Right cardiac atrium (tissue), 5 donors: ENCODE measurements around the gene MRPS18A. TPM values are rescaled to one million over a fixed set of nuclear protein-coding genes. Genes with fewer than 3 reads are reported as not detected.

Experiments used
- ATAC-seq, 2 donors: fragments of 200-7000 bp; cut with Tn5 transposase; one replicate each; pipeline versions ENCODE4 v1.8.0 to v1.9.1; 2020; ENCODE audit warnings: moderate library complexity in 2 of 2, mild to moderate bottlenecking in 1 of 2
- DNase-seq, 3 donors: peaks; one replicate each; pipeline ENCODE4 v3.0.0-alpha.2; 2020
- H3K27ac ChIP-seq: one replicate; pipeline ENCODE4 v1.5.1; 2013; ENCODE audit warnings: mild to moderate bottlenecking, low read length, control low read depth, moderate library complexity
- H3K27me3 ChIP-seq: one replicate; pipeline ENCODE4 v1.6.1; 2013; ENCODE audit not compliant: control insufficient read depth, insufficient read depth
- H3K4me1 ChIP-seq: one replicate; pipeline ENCODE4 v1.6.1; 2013; ENCODE audit warnings: low read length; ENCODE audit not compliant: control insufficient read depth, insufficient read depth
- H3K4me3 ChIP-seq: one replicate; pipeline ENCODE4 v1.5.1; 2013; ENCODE audit warnings: low read length, control low read depth
- H3K9me3 ChIP-seq: one replicate; pipeline ENCODE4 v1.6.1; 2013; ENCODE audit warnings: low read length; ENCODE audit not compliant: control insufficient read depth
- WGBS: extraction: QIAGEN DNeasy Blood & Tissue Kit; methylation state at CpG from one replicate; pipeline ENCODE4 v1.1.7; 2013; 5-methylcytosine and 5-hydroxymethylcytosine counted together
- intact Hi-C, 4 donors: fragments of 100-400 bp; cut with DNase I; formaldehyde crosslinking; loops; one replicate each; pipeline versions ENCODE4 v1.11.0 to v1.14.0; 2022 to 2023
- polyA plus RNA-seq: library from polyadenylated mRNA; stranded (reverse); fragments of 200-250 nt; gene quantifications from one replicate; pipeline ENCODE4 v1.2.3, GENCODE V29; 2013
- total RNA-seq, 4 donors: library from RNA; stranded (reverse); fragmentation: NEBNext Ultra II Directional; extraction: Animal tissue kit (Norgen Biotek cat#: 25700); gene quantifications; one replicate each; pipeline ENCODE4 v1.2.1, GENCODE V29; 2021
- donor health status: healthy with polysubstance abuse.
- donor health status: DM: no; HTN: yes; CAD: no.
- donor health status: DM: no; HTN: no; CAD: no.
- donor health status: DM: no; HTN: yes; CAD: no; lungs with severe emphysema.
- donor health status: DM: yes; HTN: yes; CAD: no.

MRPS18A gene
- total and polyA plus RNA-seq, 5 donors, result 33.1 to 58.0 (median 35.5) TPM

DNA sequence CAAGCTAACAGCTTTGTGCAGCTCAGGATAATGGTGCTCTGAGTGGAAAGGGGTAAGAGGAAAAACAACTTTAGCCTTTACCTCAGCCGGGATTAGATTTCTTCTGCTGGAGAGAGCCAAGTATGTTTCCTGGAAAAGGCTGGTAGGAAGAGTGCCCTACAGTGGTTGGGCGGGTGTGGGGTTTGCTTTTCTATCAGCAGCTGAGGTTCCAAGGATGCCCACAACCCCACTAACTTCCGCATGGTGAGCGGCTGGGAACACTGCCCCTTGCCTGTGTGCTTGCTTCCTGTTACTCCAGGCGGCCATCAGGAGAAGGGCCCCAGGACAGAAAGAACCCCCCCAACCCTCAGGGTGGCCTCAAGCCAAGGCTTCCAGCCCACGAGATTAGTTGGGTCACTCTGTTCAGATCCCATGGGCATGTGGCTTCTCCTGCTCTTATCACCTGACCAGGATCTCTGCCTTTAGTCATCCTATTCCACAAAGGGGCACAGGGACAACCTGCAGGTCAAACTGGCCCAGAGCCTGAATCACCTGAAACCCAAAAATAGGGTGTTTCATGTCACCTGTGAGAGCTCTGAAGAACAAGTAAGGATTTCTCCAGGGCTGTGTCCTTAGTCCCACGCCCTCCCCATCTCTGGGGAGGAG lies 10.5 kb downstream of the MRPS18A start:
- H3K27ac ChIP-seq, result no peak overlapping the region
- intact Hi-C loops, result no loop called here
- DNase-seq, result no peak
- no peaks in the 10 kb centered on the region for H3K9me3 ChIP-seq
- no peaks in the 10 kb centered on the region for H3K27me3 ChIP-seq
- ATAC-seq, result no peak
- no peak overlapping the region for H3K4me3 ChIP-seq
- 74% methylated on average over 7 of the region's 7 CpGs for WGBS
- peaks cover 2% of the 10 kb centered on the region for H3K4me1 ChIP-seq

DNA sequence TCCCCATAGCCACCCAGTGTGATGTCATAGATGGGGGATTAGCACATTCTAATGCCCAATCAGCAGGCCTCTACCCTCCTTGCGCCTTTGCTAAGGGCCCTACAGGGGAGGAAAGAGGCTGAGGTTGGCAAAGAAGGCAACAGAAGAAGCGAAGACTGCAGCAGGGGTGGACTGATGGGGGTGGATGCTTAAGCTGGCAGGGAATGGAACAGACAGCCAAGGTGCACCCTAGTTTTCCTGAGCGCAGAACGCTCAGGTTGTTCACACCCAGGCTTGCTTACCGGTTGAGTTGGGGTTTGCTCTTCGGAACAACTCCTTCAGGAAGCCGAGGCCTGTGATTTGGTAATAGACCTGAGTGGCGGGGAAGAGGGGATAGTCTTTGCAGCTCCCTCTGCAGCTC lies 12.7 kb downstream of the MRPS18A start:
- Histone ChIP-seq H3K9me3 (no peaks in the 10 kb centered on the region), H3K27ac (no peak overlapping the region), H3K4me3 (no peak overlapping the region), H3K27me3 (no peaks in the 10 kb centered on the region), H3K4me1 (peaks cover 2% of the 10 kb centered on the region)
- DNase-seq (no peak), ATAC-seq (no peak)
- WGBS, result 93% methylated on average over 8 of the region's 8 CpGs
- intact Hi-C loops, result no loop called here

DNA sequence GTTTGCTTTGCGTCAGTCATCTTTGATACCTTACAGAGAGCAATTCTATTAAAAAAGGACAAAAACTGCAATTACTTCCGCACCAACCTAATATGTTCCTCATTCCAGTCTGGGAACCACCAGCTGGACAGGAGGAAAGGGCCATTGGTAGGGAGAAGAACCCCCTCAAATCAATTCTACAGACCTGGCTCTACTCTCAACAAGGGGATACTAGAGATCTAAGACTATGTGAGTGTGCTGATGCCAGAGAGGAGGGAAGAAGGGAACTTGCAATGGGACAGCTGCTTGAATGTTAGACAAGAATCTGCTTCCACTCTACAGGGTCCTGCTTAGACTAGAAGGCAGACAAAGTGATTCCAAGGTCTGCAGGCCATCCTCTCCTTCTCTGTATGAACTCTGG lies 13.3 kb downstream of the MRPS18A start:
- Histone ChIP-seq H3K4me1 (peaks cover 8% of the 10 kb centered on the region), H3K4me3 (no peak overlapping the region), H3K9me3 (no peaks in the 10 kb centered on the region), H3K27me3 (no peaks in the 10 kb centered on the region), H3K27ac (no peak overlapping the region)
- DNase-seq, result no peak
- ATAC-seq, result no peak
- 98% methylated on average over 2 of the region's 2 CpGs for WGBS
- intact Hi-C loops, result no loop called here

DNA sequence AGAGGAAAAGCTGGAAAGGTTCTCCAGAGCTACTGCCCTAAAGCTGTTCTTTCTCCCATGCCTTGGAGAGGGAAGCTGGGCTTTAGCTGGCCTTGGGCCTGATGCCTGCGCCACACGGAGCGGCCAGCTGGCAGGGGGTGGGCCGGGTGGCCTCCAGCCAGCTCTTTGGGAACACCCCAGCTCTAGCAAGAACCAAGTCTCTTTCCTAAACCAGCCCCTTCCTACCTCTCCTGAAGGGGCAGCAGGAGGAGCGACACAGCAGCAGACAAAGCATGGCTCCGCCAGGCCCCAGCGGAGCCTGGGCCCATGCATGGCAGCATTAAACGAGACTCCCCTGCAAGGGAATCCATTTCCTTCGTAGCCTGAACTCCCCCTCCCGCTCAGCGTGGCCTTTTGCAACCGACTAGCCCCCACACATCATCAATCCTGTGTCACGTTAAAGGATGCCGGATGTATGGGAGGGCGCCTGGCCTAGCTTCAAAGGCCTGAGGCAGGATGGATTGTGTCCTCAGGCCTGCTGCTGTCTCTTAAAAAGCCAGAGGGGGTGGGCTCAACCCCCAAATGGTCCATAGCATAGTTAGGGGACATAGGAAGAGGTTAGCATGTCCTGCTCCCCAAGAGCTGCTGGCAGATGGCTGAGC lies 14.0 kb downstream of the MRPS18A start:
- Histone ChIP-seq H3K4me1 (peaks cover 15% of the 10 kb centered on the region), H3K4me3 (no peak overlapping the region), H3K27me3 (no peaks in the 10 kb centered on the region), H3K27ac (no peak overlapping the region), H3K9me3 (no peaks in the 10 kb centered on the region)
- intact Hi-C loops, result no loop called here
- WGBS, result 67% methylated on average over 15 of the region's 15 CpGs
- ATAC-seq (no peak), DNase-seq (peak in 1 of 3 donors; percentile 62)

DNA sequence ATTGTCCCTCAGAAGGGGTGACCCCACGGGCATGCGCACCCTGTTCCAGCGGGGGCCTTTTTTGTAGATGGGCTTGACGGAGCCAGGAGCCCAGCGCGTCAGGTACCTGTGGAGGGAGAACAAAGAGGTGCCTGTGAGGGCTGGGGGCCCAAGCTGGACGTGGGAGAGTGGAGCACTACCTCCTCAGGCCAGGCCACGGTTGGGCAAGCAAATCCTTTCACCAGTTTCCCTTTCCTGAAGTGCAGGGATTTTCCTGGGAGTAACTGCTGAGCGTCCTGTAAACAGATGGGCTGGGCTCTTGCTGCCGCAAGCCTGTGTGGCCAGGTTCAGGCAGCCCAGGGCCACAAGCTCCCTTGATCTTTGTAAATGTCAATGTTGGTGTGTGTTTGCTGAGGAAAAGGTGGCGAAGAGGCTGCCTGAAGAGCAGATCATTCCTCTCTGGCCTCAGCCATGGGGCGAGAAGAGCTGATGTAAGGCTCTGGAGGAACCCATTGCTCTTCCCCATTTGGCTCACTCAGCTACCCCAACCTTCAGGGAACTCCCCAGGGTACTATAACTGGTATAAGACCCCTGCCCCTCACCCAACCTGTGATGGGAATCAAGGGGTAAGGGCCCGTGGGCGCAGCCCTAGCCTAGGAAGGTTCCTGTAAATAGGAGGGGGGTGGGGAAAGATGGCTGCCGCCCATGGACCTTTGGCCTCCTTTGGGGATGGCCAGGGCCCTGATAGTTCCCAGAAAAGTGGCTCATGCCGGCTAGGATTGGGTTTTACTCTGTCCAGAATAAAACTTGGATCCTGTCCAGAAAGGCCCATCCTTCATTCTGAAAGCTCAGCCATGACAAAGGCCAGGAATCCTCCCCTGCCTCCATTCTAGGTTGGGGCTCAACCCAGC lies 15.5 kb downstream of the MRPS18A start:
- Histone ChIP-seq H3K27me3 (no peaks in the 10 kb centered on the region), H3K4me1 (peaks cover 21% of the 10 kb centered on the region), H3K27ac (no peak overlapping the region), H3K4me3 (no peak overlapping the region), H3K9me3 (no peaks in the 10 kb centered on the region)
- intact Hi-C loops, result no loop called here
- 83% methylated on average over 16 of the region's 16 CpGs for WGBS
- DNase-seq, result peak in 2 of 3 donors; percentile 44 to 56
- no peak for ATAC-seq

DNA sequence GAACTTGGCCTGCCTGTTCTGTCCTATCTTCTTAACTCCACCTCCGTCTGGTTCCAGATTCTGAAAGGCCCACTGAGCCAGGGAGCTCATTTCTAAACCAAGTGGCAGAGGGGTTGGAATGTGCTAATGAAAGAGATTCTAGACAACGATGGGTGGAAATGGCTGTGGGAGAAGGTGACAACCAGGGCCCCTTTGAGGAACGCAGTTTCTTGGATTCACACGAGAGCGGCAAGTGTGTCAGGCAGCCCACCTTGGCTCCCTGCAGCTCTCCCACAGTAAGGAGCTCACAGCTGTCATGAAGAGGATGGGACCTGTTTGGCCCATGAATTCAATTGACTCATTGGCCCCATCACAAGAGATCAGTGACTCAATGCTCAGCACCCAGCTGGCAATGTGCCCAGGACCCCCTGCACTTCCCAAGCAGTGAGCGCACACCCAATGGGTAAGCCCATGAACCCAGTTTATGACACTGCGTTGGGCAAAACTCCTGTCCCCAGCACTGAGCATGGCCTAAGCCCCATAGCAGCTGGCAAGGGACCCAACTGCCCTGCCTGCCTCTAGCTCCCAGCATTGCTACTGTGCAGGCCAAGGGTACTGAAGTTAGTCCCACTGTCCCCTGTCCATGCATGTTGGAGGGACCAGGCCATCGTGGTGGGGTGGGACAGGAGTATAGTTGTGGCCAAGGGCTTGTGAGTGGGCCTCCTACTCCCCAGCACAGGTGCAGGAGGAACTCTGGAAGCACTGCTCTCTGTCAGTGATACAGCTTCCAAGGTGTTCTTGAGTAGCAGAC lies 16.4 kb downstream of the MRPS18A start:
- H3K27me3 ChIP-seq, result no peaks in the 10 kb centered on the region
- no peaks in the 10 kb centered on the region for H3K9me3 ChIP-seq
- intact Hi-C loops, result no loop called here
- DNase-seq (peak in 1 of 3 donors; percentile 67), ATAC-seq (no peak)
- WGBS, result 86% methylated on average over 8 of the region's 8 CpGs
- no peak overlapping the region for H3K4me3 ChIP-seq
- peaks cover 21% of the 10 kb centered on the region for H3K4me1 ChIP-seq
- H3K27ac ChIP-seq, result no peak overlapping the region

DNA sequence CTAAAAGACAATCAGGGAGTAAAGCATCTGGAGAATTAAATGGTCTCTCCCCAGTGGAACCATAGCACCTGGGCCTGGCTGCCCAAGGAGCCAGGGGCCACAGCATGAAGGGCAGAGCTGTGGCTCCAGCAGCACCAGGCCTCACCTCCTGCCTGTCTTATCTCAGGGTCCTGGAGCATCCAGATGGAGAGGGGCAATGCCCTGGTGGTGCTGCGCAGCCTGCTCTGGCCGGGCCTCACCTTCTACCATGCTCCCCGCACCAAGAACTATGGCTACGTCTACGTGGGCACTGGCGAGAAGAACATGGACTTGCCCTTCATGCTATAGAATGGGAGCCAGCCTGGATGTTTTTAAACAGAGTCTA lies 17.0 kb downstream of the MRPS18A start:
- no peaks in the 10 kb centered on the region for H3K9me3 ChIP-seq
- H3K4me1 ChIP-seq, result peaks cover 21% of the 10 kb centered on the region
- WGBS, result 97% methylated on average over 6 of the region's 6 CpGs
- intact Hi-C loops, result no loop called here
- no peak for DNase-seq
- no peak for ATAC-seq
- no peak overlapping the region for H3K4me3 ChIP-seq
- peak overlapping the region; percentile 1 for H3K27ac ChIP-seq
- no peaks in the 10 kb centered on the region for H3K27me3 ChIP-seq

DNA sequence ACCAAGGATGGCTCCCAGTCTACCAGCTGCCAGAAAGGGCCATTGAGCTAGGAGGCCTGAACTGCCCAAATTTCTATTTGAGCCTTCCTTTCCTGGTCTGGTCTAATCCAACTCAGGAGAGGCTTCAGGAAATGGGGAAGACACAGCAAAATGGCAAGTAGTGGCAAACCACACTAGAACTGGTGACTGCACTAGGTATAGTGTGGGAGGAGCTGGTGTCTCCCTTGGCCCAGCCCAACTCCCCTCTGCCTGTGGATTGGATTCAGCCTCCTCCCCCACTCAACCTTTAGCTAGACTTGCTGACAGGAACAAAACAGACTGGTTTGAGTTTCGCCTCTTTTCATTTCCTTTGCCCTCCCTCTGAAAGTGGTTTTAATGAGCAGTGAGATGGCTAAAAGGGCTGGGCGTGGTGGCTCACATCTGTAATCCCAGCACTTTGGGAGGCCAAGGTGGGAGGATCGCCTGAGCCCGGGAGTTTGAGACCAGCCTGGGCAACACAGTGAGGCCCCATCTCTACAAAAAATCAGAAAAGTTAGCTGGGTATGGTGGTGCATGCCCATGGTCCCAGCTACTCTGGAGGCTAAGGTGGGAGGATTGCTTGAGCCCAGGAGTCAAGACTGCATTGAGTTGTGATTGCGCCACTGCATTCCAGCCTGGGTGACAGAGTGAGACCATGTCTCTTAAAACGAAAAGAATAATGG lies 17.5 kb downstream of the MRPS18A start:
- 70% methylated on average over 6 of the region's 6 CpGs for WGBS
- Histone ChIP-seq H3K27ac (peak overlapping the region; percentile 61), H3K4me1 (peaks cover 21% of the 10 kb centered on the region), H3K4me3 (no peak overlapping the region), H3K27me3 (no peaks in the 10 kb centered on the region), H3K9me3 (no peaks in the 10 kb centered on the region)
- intact Hi-C loops, result loop anchor here (5.0 to 10.0 kb wide), 4 partner anchors 97 to 415 kb away; partner anchors contain the start of gene VEGFA (in 3 of the 4)
- DNase-seq, result no peak
- peak; percentile 4 to 15 for ATAC-seq

DNA sequence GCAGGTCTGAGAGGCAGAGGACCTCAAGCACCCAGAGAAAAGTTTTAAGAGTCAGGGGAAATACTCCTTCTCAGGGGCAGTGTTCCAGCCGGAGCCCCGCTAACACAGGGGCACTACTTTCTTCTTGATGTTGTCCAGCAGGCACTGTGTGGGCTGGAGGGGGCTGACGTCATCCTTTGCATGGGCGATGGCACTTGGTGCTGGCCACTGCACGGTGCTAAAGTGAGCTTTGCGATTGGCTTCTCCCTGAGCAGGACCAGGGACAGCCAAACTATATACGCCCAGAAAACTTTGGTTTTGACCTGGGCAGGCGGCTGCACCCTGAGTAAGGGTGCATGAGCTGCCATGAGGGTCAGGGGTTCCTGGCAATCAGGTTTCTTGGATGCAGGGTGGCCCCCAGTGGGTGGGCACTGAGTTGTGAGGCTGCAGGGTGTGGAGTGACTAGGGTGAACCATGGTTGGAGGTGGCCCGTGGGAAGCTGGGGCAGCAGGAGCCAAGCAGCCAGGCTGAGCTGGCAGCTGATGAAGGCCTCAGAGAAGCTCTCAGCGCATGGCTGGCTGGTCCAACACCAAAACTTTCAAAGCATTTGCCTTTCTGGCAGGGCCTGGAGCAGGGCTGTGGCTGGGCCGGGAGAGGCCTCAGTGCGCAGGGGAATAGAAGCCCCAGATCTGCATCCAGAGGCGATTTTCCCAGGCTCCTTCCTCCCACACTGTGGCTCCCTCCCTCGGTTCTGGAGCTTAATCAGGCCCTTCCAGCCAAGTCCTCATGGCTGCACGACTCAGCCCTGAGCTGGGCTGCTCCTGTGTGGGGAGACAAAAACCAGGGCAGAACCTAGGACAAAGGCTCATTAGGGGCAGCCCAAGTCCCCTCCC lies 18.3 kb downstream of the MRPS18A start:
- DNase-seq, result peak; percentile 87 to 94 (median 93)
- ATAC-seq, result peak; percentile 64 to 78
- Histone ChIP-seq H3K27ac (peak overlapping the region; percentile 61), H3K4me3 (no peak overlapping the region), H3K27me3 (no peaks in the 10 kb centered on the region), H3K9me3 (no peaks in the 10 kb centered on the region), H3K4me1 (peaks cover 21% of the 10 kb centered on the region)
- WGBS, result 35% methylated on average over 15 of the region's 15 CpGs
- intact Hi-C loops, result loop anchor here (5.0 to 10.0 kb wide), 4 partner anchors 98 to 416 kb away; partner anchors contain the start of gene VEGFA (in 3 of the 4)
